Measurements from ENCODE around the gene KRI1.
"Not testable (repeated sequence)": the region's sequence is repeated elsewhere in the genome, so short reads cannot be mapped to it uniquely, and the experiment has no call there.

The KRI1 gene

GRCh38 chr19:10553087-10553667 lies 12.6 kb downstream of the KRI1 start:
- H3K36me3 ChIP-seq (ENCODE audit: insufficient read depth, low read length), result peaks cover 71% of the 10 kb centered on the region; the same call in 1 of the 2 replicates
- H3K27me3 ChIP-seq (ENCODE audit: insufficient read depth, low read length, poor library complexity, severe bottlenecking), result no peaks in the 10 kb centered on the region
- H2AFZ ChIP-seq (ENCODE audit: low read length), result no peak overlapping the region
- H3K4me2 ChIP-seq (ENCODE audit: low read depth, low read length, poor library complexity, severe bottlenecking), result peak overlapping the region; percentile 77
- H3K9me2 ChIP-seq (replicated peaks; ENCODE audit: low read depth, low read length), result no peaks in the 10 kb centered on the region
- H3K79me2 ChIP-seq (ENCODE audit: insufficient read depth, low read length), result peaks cover 62% of the 10 kb centered on the region
- H3K9ac ChIP-seq (ENCODE audit: low read depth, low read length, poor library complexity, severe bottlenecking), result peak overlapping the region; percentile 78
- H3K9me3 ChIP-seq (ENCODE audit: insufficient read depth, low read depth, low read length), result no peaks in the 10 kb centered on the region
- no peak for TF ChIP-seq EZH2phosphoT487 (IDR thresholded peaks at IDR 0.05; ENCODE audit: borderline replicate concordance)
- no peak for TF ChIP-seq CTCF (conservative IDR thresholded peaks at IDR 0.05; ENCODE audit: low read length)
- H3F3A ChIP-seq (ENCODE audit: low read depth), result peaks cover 36% of the 10 kb centered on the region
- peaks cover 52% of the 10 kb centered on the region for H3K4me1 ChIP-seq (ENCODE audit: insufficient read depth, low read length, poor library complexity, severe bottlenecking)
- peaks cover under 1% of the 10 kb centered on the region for H4K20me1 ChIP-seq (ENCODE audit: insufficient read depth, low read length, poor library complexity, severe bottlenecking)
- H3K4me3 ChIP-seq (ENCODE audit: low read length, poor library complexity, severe bottlenecking), result peak overlapping the region; percentile 58

- no peaks in the 10 kb centered on the region for H3K9me2 ChIP-seq (replicated peaks; ENCODE audit: low read depth, low read length)
- peaks cover 60% of the 10 kb centered on the region for H3K79me2 ChIP-seq (ENCODE audit: insufficient read depth, low read length)
- peak overlapping the region; percentile 77 for H3K4me2 ChIP-seq (ENCODE audit: low read depth, low read length, poor library complexity, severe bottlenecking)
- no peaks in the 10 kb centered on the region for H3K27me3 ChIP-seq (ENCODE audit: insufficient read depth, low read length, poor library complexity, severe bottlenecking)
- H4K20me1 ChIP-seq (ENCODE audit: insufficient read depth, low read length, poor library complexity, severe bottlenecking), result no peaks in the 10 kb centered on the region
- peaks cover 67% of the 10 kb centered on the region; the same call in 1 of the 2 replicates for H3K36me3 ChIP-seq (ENCODE audit: insufficient read depth, low read length)
- peak overlapping the region; percentile 58 for H3K4me3 ChIP-seq (ENCODE audit: low read length, poor library complexity, severe bottlenecking)
- H3F3A ChIP-seq (ENCODE audit: low read depth), result peaks cover 36% of the 10 kb centered on the region
- H3K9ac ChIP-seq (ENCODE audit: low read depth, low read length, poor library complexity, severe bottlenecking), result peak overlapping the region; percentile 78
- H2AFZ ChIP-seq (ENCODE audit: low read length), result no peak overlapping the region
- peaks cover 52% of the 10 kb centered on the region for H3K4me1 ChIP-seq (ENCODE audit: insufficient read depth, low read length, poor library complexity, severe bottlenecking)
- TF ChIP-seq CTCF (conservative IDR thresholded peaks at IDR 0.05; ENCODE audit: low read length) (no peak), EZH2phosphoT487 (IDR thresholded peaks at IDR 0.05; ENCODE audit: borderline replicate concordance) (no peak)
- no peaks in the 10 kb centered on the region for H3K9me3 ChIP-seq (ENCODE audit: insufficient read depth, low read depth, low read length)
These were observed 13.2 kb downstream of the KRI1 start for GRCh38 chr19:10552510-10553053.

- H3K9ac ChIP-seq (ENCODE audit: low read depth, low read length, poor library complexity, severe bottlenecking), result peak overlapping the region; percentile 78
- TF ChIP-seq EZH2phosphoT487 (IDR thresholded peaks at IDR 0.05; ENCODE audit: borderline replicate concordance) (no peak), CTCF (conservative IDR thresholded peaks at IDR 0.05; ENCODE audit: low read length) (peak; percentile 43; the same call in 1 of the 2 replicates)
These were observed 14.0 kb downstream of the KRI1 start for GRCh38 chr19:10551698-10552301.

GRCh38 chr19:10551006-10551405 lies 14.8 kb downstream of the KRI1 start:
- H3K9me3 ChIP-seq (ENCODE audit: insufficient read depth, low read depth, low read length); H3K9ac ChIP-seq (ENCODE audit: low read depth, low read length, poor library complexity, severe bottlenecking); H3K9me2 ChIP-seq (replicated peaks; ENCODE audit: low read depth, low read length); H2AFZ ChIP-seq (ENCODE audit: low read length); H3K4me2 ChIP-seq (ENCODE audit: low read depth, low read length, poor library complexity, severe bottlenecking); H4K20me1 ChIP-seq (ENCODE audit: insufficient read depth, low read length, poor library complexity, severe bottlenecking); H3K27me3 ChIP-seq (ENCODE audit: insufficient read depth, low read length, poor library complexity, severe bottlenecking); H3K4me3 ChIP-seq (ENCODE audit: low read length, poor library complexity, severe bottlenecking): not testable (repeated sequence)
- Histone ChIP-seq H3F3A (ENCODE audit: low read depth) (peaks cover 36% of the 10 kb centered on the region), H3K4me1 (ENCODE audit: insufficient read depth, low read length, poor library complexity, severe bottlenecking) (peaks cover 55% of the 10 kb centered on the region), H3K36me3 (ENCODE audit: insufficient read depth, low read length) (peaks cover 63% of the 10 kb centered on the region; the same call in 1 of the 2 replicates), H3K79me2 (ENCODE audit: insufficient read depth, low read length) (peaks cover 66% of the 10 kb centered on the region)

More at GRCh38 chr19:10551698-10552301, 14.0 kb downstream of the KRI1 start:
- peaks cover 63% of the 10 kb centered on the region for H3K79me2 ChIP-seq (ENCODE audit: insufficient read depth, low read length)
- peak overlapping the region; percentile 58 for H3K4me3 ChIP-seq (ENCODE audit: low read length, poor library complexity, severe bottlenecking)
- no peaks in the 10 kb centered on the region for H3K9me3 ChIP-seq (ENCODE audit: insufficient read depth, low read depth, low read length)
- H3F3A ChIP-seq (ENCODE audit: low read depth), result peaks cover 36% of the 10 kb centered on the region
- H3K27me3 ChIP-seq (ENCODE audit: insufficient read depth, low read length, poor library complexity, severe bottlenecking), result no peaks in the 10 kb centered on the region
- H2AFZ ChIP-seq (ENCODE audit: low read length), result no peak overlapping the region
- peaks cover 57% of the 10 kb centered on the region for H3K4me1 ChIP-seq (ENCODE audit: insufficient read depth, low read length, poor library complexity, severe bottlenecking)
- H3K9me2 ChIP-seq (replicated peaks; ENCODE audit: low read depth, low read length), result no peaks in the 10 kb centered on the region
- H3K36me3 ChIP-seq (ENCODE audit: insufficient read depth, low read length), result peaks cover 66% of the 10 kb centered on the region; the same call in 1 of the 2 replicates
- H3K4me2 ChIP-seq (ENCODE audit: low read depth, low read length, poor library complexity, severe bottlenecking), result peak overlapping the region; percentile 77
- no peaks in the 10 kb centered on the region for H4K20me1 ChIP-seq (ENCODE audit: insufficient read depth, low read length, poor library complexity, severe bottlenecking)
